Measurements from ENCODE around the gene KLHL25.

GRCh38 chr15:85821545-85821944, 26.8 kb upstream of the KLHL25 start:
- TF ChIP-seq RXRA (CRISPR knock-in tag; IDR thresholded peaks at IDR 0.05) = no peak
- TF ChIP-seq ZNF3 (CRISPR knock-in tag; IDR thresholded peaks at IDR 0.05) = no peak
- TF ChIP-seq MAX (IDR thresholded peaks at IDR 0.05) = no peak
- no peak for TF ChIP-seq JUN (CRISPR knock-in tag; IDR thresholded peaks at IDR 0.05)
- TF ChIP-seq ADNP (CRISPR knock-in tag; IDR thresholded peaks at IDR 0.05) = no peak
- TF ChIP-seq CTCF (CRISPR knock-in tag; IDR thresholded peaks at IDR 0.05) = no peak
- TF ChIP-seq ZNF784 (CRISPR knock-in tag; IDR thresholded peaks at IDR 0.05; ENCODE audit: borderline replicate concordance) = no peak
- TF ChIP-seq FOXJ3 (CRISPR knock-in tag; IDR thresholded peaks at IDR 0.05; ENCODE audit: borderline replicate concordance) = no peak
- TF ChIP-seq ZMAT5 (CRISPR knock-in tag; IDR thresholded peaks at IDR 0.05; ENCODE audit: borderline replicate concordance, low read depth) = no peak
- no peak for TF ChIP-seq GABPA (IDR thresholded peaks at IDR 0.05; ENCODE audit: low read depth, low read length)
- TF ChIP-seq GABPA (CRISPR knock-in tag; IDR thresholded peaks at IDR 0.05; ENCODE audit: low read depth) = no peak

Data from HepG2 (cell line).